Measurements from ENCODE around the gene TAB2.

The TAB2 gene

GRCh38 chr6:149380523-149380922, 63.0 kb downstream of the TAB2 start:
- no peak overlapping the region for H3K4me3 ChIP-seq (ENCODE audit: low read length)
- DNase-seq (ENCODE audit: low read depth) = no peak
- TF ChIP-seq CTCF (conservative IDR thresholded peaks at IDR 0.05; ENCODE audit: low read length) = no peak

DNA sequence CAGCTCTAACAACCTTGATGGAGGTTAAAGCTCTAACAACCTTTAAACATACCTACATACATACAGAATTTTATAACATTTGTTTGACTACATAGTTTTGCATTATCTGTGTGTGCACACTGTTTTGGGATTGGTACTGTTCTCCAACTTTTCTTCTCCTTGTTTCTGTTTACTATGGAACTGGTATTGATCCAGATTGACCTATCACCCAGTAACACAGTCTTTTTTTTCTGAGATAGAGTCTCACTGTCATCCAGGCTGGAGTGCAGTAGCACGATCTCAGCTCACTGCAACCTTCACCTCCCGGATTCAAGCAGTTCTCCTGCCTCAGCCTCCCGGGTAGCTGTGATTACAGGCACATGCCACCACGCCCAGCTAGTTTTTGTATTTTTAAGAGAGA, 65.9 kb downstream of the TAB2 start:
- no peak for TF ChIP-seq CTCF (conservative IDR thresholded peaks at IDR 0.05; ENCODE audit: low read length)
- no peak for DNase-seq (ENCODE audit: low read depth)
- H3K4me3 ChIP-seq (ENCODE audit: low read length) = no peak overlapping the region

GRCh38 chr6:149384464-149384863, 67.0 kb downstream of the TAB2 start:
- H3K4me3 ChIP-seq (ENCODE audit: low read length) = no peak overlapping the region
- no peak for DNase-seq (ENCODE audit: low read depth)
- no peak for TF ChIP-seq CTCF (conservative IDR thresholded peaks at IDR 0.05; ENCODE audit: low read length)

DNA sequence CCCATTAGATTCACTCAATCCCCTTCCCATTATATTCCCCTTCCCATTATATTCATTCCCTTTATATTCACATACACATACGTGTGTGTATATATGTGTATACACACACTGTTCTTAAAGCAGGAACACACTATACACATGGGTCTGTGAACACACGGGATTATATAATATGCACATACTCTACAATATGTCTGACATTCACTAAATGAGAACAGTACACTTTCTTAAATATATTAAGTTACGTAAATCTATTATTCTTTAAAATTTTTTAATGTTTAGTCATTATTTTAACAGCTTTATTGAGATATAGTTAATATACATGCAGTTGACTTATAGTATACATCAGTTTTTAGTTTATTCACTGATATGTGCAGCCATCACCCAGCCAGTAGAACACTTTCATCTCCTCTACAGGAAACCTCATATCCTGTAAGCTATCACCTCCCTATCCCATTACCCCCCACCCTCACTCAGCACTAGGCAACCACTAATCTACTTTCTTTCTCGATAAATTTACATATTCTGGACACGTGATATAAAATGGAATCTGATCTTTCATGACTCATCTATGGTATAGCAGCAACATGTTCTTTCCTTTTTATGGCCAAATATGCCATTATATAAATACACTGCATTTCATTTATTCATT, 68.6 kb downstream of the TAB2 start:
- H3K4me3 ChIP-seq (ENCODE audit: low read length) = no peak overlapping the region
- DNase-seq (ENCODE audit: low read depth) = no peak
- no peak for TF ChIP-seq CTCF (conservative IDR thresholded peaks at IDR 0.05; ENCODE audit: low read length)

DNA sequence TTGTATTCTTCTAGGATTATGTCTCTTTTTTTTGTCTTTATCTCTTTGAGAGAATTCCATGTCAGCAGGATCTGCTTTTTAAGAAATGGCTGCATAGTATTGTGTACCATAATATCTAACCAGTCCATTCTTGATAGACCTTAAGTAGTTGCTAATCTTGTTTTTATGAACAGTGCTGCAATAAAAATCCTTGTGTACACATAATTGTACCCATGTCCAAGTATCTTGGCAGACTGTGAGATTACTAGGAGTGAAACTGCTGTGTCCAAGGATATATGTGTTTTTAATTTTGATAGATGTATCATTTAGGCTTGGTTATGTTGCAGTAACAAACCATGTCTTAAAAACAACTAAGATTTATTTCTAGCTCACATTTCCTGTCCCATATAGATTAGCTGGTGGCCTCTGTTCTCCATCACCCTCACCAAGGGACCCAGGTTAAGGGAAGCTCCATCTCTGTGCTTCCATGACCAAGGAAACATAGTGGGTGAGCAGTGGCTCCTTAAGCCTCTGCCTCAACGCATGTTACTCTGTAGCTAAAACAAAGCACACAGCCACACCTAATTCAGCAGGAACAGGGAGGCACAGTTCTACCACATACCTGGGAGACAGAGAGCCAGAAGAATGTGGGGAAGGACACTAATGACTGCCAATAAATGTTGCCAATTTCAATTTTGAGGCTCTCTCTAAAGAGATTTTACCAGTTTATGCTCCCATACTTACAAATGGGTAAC, 70.4 kb downstream of the TAB2 start:
- TF ChIP-seq CTCF (conservative IDR thresholded peaks at IDR 0.05; ENCODE audit: low read length) = no peak
- no peak for DNase-seq (ENCODE audit: low read depth)
- no peak overlapping the region for H3K4me3 ChIP-seq (ENCODE audit: low read length)

DNA sequence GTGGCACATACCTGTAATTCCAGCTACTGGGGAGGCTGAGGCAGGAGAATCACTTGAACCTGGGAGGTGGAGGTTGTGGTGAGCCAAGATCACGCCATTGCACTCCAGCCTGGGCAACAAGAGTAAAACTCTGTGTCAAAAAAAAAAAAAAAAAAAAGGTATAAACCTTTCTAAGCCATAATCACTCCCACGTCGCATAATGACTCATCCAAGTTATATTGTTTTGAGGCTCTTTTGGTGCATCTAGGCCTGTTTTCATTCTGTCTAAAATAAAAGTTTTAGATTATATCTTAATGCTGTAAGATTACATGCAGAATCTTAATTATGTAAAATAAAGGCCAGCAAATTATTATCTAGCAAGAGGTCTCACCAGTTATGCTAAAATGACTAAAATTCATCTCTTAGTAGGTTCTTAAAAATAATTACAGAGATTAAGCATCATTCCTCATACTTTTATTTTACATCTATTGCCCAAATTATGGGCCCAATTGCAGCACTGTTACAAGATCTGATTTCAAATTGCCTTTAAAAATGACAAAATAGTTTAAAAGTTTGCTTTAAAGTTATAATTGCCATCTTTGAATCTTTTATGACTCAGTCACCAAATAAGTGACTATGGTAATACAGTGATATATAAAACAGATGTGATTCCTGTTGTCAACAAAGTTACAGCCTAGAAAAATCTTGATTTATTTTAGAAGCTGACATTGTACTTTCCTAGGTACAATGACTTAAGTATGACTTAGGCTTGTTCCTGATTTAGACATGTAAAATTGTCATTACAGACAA, 72.2 kb downstream of the TAB2 start:
- H3K4me3 ChIP-seq (ENCODE audit: low read length) = no peak overlapping the region
- no peak for TF ChIP-seq CTCF (conservative IDR thresholded peaks at IDR 0.05; ENCODE audit: low read length)
- DNase-seq (ENCODE audit: low read depth) = peak; percentile 28

All from AG10803 (cell line).